ENCODE results near the gene CCDC9.
A peak's percentile ranks its signal among the peaks of the same experiment; 100 is the strongest.

The CCDC9 gene

GRCh38 chr19:47229676-47230053 lies 26.7 kb upstream of the CCDC9 start:
- TF ChIP-seq CTCF (IDR thresholded peaks at IDR 0.05; ENCODE audit: extremely low read depth, missing control alignments), result no peak
- no peak for DNase-seq (ENCODE audit: low spot score)

- peak; percentile 77 for TF ChIP-seq CTCF (IDR thresholded peaks at IDR 0.05; ENCODE audit: extremely low read depth, missing control alignments)
- peak; percentile 88 for DNase-seq (ENCODE audit: low spot score)
Observed at GRCh38 chr19:47230054-47230920, 26.0 kb upstream of the CCDC9 start.

- DNase-seq (ENCODE audit: low spot score), result no peak
- no peak for TF ChIP-seq CTCF (IDR thresholded peaks at IDR 0.05; ENCODE audit: extremely low read depth, missing control alignments)
Observed at GRCh38 chr19:47230921-47231214, 25.5 kb upstream of the CCDC9 start, which contains the start of gene BBC3. Gene BBC3, minus strand, starts transcription at chr19:47231199. Its CDS starts 2,768 bp downstream, at chr19:47228431.

- TF ChIP-seq CTCF (IDR thresholded peaks at IDR 0.05; ENCODE audit: extremely low read depth, missing control alignments), result no peak
- DNase-seq (ENCODE audit: low spot score), result peak; percentile 93
Observed at GRCh38 chr19:47231215-47232054, 24.9 kb upstream of the CCDC9 start.

- DNase-seq (ENCODE audit: low spot score), result no peak
- no peak for TF ChIP-seq CTCF (IDR thresholded peaks at IDR 0.05; ENCODE audit: extremely low read depth, missing control alignments)
Observed at GRCh38 chr19:47232422-47233211, 23.7 kb upstream of the CCDC9 start.

GRCh38 chr19:47236072-47236675 lies 20.2 kb upstream of the CCDC9 start:
- DNase-seq (ENCODE audit: low spot score), result no peak
- no peak for TF ChIP-seq CTCF (IDR thresholded peaks at IDR 0.05; ENCODE audit: extremely low read depth, missing control alignments)

All from GM20000 (cell line).